NCI-H446 treated with DMSO at 0.1 percent for 48 hours (cell line): ENCODE measurements around the gene ISY1.
"Not testable (repeated sequence)": the region's sequence is repeated elsewhere in the genome, so short reads cannot be mapped to it uniquely, and the experiment has no call there.

Source experiments
- DNase-seq: peaks from one replicate; lab custom pipeline; 2025; lab: John Stamatoyannopoulos, UW

ISY1 gene

GRCh38 chr3:129120254-129121004, 40.4 kb downstream of the ISY1 start:
- DNase-seq: no peak

GRCh38 chr3:129119365-129120100, 41.3 kb downstream of the ISY1 start:
- DNase-seq: no peak

- no peak for DNase-seq
Measured at GRCh38 chr3:129118745-129119144, 42.1 kb downstream of the ISY1 start.

GRCh38 chr3:129117134-129117533, 43.7 kb downstream of the ISY1 start:
- DNase-seq: no peak

DNA sequence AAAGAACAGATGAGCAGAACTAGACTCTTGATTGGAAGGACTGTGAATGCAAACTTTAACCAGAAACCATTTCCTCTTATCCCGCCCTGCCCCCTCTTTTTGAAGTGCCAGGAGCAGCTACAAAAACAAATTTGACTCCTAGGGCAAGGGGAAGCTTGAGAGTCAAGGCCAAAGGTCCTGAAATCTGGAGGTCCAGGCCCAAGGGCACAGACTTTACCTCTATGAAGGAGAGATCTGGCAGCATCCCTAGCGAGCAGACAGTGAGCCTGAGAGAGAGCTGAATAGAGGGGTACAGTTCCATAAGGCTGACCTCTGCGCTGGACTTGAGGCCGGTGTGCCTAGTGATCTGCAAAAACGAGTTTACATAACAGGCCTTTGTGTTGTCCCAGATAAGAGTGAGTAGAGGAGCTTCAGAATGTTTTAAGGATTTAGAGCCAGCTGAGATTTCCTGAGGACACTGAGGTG, 44.3 kb downstream of the ISY1 start:
- DNase-seq: no peak

DNA sequence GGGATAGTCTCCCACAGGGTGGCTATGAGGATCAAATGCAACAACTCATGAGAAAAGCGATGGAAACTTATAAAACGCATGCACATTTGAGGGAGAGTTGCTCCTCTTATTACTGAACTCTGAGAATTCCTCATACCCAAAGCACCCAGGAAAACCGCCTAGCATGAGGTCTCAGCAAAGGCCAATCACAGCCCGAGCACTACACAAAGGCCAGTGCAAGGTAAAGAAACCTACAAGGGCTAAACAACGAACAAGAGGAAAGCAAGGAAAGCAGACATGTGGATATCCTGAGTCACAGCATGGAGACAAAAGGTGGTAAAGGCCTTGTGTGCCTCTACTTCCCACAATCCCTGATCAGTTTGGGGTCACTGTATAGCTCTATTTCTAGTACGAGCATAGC, 46.4 kb downstream of the ISY1 start:
- DNase-seq: no peak

DNA sequence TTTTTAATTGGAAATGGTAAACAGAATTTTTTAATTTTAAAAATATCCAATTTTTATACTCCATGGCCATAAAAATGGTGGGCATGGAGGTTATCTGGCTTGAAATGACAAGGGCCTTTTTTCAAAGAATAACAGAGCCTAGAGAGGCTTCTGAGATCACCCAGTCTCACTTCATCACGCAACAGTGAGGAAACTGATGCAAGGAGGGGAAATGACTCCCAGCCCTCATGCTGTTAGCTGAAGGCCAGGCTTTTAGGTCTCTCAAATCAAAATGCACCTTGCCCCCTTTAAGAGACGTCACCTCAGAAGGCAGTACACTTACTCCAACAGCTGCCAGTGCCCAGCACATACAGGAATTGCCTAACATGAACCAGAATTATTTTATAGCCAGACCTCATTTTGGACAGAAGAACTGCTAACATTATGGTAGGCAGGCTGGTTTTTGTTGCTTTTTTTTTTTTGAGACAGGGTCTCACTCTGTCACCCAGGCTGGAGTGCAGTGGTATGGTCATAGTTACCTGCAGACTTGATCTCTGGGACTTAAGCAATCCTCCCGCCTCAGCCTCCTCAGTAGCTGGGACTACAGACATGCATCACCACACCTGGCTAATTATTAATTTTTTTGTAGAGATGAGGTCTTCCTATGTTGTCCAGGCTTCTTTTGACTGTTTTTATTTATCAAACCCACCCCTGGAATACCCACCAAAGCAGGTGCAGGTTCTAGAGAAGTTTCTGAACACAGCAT, 48.4 kb downstream of the ISY1 start:
- no peak for DNase-seq

GRCh38 chr3:129111076-129111780, 49.6 kb downstream of the ISY1 start:
- not testable (repeated sequence) for DNase-seq

DNA sequence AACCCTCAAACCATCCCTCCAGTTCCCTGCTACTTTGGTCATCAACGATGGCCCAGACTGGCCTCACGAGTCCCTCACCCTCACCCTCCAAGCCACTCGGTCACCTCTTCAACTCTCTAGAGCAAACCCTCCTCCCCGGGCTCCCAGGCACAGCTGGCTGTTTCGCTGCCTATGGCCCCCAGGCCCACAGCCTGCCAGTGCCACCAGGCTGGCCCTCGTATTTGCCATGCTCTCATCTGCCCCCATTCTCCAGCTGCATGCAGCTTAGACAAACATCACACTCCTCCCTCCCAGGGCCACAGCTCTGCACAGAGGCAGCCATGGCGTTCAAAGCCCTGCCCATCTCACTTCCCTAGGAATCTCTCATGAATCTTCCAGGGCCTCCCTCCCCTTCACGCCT, 53.1 kb downstream of the ISY1 start:
- no peak for DNase-seq

- DNase-seq: no peak
Measured at GRCh38 chr3:129106866-129107565, 53.8 kb downstream of the ISY1 start.

DNA sequence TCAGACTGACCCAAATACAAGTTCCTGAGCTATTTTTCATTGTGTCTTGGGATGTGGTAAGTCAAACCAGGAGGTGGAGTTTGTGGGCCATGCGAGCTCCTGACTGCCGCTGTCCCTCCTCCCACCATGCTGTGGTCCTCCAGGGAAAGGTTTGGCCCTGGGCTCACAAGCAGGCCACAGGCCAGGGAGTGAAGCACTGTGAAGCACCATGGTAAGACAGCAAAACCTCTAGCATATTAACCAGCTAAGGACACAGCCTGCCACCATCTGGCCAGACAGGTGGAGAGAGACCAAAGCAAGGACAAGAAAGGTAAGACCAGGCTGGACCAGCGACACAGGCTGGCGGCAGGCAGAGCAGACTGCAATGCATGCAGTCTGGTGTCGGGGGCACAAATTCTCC, 54.5 kb downstream of the ISY1 start:
- DNase-seq: no peak

DNA sequence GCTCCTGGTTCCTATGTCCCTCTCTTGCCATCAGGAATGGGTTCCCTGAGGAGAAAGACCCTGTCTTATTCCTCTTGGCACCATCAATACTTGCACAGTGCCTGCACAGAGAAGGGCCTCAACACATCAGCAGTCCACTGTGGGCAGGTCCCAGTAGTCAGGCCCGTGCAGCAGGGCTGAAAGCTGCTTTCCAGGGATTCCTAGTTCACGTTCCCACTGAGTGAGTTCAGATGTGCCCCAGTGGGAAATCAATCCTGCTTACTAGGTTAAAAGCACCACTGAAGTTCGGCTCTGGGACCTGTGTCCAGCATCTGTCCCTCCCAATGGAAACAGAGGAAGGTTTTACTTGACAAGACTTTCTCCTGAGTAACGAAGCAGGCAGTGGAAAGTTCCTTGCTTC, 55.0 kb downstream of the ISY1 start:
- no peak for DNase-seq

DNA sequence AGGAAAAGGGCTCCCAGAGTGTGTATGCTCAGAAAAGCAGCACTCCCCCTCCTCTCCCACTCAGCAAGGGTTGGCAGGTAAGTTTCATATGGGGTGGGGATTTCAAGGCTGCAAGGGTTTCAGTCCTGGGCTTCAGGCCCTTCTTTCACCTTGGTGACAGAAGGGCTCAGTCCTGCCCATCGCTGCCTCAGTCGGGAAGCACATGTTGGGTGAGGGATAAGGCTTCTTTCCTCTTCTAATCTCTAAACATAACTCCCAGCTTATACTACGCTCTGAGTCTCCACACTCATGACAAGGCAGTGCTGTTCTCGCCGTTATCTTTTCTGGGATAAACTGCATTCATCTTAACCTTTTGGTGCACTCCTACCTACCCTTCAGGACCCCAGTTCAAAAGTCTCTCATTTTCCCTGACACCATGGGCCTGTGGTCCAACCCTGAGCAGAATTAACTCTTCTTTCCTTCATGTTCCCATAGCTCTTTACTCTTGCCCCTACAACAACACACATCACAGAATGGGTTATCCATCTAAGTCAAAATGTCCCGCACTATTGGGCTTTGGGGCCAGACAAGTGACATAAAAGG, 56.3 kb downstream of the ISY1 start:
- no peak for DNase-seq

DNA sequence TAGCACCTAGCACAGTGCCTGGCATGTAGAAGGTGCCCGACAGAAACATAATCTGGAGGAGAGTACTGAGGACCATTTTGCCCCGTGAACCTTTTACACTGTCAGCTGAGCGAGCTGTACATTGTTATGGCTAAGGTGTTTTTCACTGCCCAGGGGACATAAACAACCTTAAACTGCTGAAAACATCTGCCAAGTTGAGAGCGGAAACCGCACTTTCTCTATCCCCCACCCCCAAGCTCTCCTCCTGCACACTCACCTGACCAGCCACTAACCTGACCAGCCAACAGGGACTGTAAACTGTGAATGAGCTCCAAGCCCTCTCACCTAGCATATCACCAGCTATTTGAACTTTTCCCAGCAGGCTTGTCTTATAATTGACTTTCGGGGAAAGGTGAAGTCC, 56.8 kb downstream of the ISY1 start:
- DNase-seq: no peak

- DNase-seq: no peak
Measured at GRCh38 chr3:129103296-129103695, 57.6 kb downstream of the ISY1 start.

DNA sequence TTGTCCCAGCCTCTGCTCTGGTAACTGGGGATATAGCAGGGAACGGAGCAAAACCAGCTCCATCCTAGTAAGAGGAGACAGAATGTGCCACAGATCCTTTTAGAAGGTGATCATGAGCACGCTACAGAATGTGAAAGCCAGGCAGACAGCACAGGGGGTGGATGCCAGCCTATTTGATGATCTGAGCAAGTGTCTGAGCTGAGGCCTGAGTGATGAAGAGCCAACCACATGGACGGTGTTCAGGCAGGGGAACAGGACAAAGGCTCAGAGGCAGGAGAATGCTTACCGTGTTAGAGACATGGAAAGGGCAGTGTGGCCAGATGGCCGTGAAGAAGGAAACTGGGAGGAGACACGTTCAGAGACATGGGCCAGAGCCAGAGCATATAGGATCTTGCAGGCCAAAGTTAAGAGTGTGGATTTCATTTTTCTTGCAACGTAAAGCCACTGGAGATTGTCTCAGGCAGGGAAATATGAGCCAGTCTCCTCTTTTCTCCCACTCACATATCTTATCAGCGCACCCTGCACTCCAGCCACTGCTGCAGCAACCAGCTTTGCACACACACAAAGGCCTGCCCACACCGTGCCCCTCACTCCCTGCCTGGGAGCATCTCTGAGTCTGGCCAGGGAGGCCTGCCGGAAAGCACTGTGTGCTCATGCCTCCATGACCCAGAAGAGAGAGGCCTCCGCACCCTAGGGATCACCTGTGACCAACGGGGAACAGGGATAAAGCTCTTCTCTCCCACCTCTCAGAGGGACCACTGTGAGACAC, 59.3 kb downstream of the ISY1 start:
- no peak for DNase-seq

- no peak for DNase-seq
Measured at GRCh38 chr3:129100274-129100673, 60.6 kb downstream of the ISY1 start.

DNA sequence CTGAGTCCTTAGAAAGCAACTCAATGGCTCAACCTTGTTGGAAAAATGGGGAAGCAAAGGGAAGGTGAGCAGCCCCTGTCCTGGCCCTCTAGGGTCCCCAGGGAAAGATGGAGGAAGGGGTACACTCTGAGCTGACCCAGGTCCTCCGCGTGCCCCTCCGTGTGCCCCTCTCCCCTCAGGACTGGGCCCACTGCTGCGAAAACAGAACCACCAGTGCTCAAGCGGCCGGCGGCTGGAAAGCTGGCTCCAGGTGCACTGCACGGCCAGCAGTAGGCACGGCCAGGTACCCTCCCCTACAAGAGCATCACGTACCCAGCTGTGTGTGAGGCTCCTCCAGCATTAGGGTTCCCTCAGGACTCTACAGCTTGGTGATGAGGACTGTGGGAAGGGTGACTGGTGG, 65.6 kb downstream of the ISY1 start:
- DNase-seq: no peak

GRCh38 chr3:129088312-129088711, 72.6 kb downstream of the ISY1 start:
- DNase-seq: not testable (repeated sequence)

DNA sequence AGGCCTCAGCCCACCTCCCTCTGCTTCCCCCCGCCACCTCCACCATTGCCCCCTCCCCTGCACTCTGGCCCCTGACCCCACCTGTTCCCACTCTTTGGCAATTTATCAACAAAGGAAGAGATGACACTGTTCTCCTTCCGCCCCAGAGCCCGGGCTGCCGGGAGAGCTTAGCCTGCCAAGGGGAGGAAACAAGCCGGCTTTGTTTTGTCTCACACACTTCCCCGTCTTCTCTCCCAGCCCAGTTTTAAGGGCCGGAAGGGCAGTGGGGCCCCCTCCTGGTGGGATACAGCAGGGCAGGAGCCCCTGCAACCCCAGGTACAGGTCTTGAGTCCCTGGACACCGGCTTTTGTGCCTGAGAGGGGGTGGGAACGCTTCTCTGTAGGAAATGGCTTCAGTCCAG, 73.0 kb downstream of the ISY1 start:
- DNase-seq: not testable (repeated sequence)
